GM19395 (cell line): ENCODE results near the gene TPSAB1.
"Not testable (repeated sequence)": the region's sequence is repeated elsewhere in the genome, so short reads cannot be mapped to it uniquely, and the experiment has no call there.

ENCODE experiments used
- ATAC-seq: cut with Tn5 transposase; IDR thresholded peaks from one replicate; pipeline ENCODE4 v1.9.1; 2021; ENCODE audit warnings: mild to moderate bottlenecking, moderate library complexity; ENCODE audit not compliant: unreplicated experiment

TPSAB1 gene

GRCh38 chr16:1244881-1245280 lies 4.4 kb downstream of the TPSAB1 start:
- ATAC-seq = no peak

- ATAC-seq = no peak
Observed at GRCh38 chr16:1245452-1246020, 5.0 kb downstream of the TPSAB1 start.

GRCh38 chr16:1247903-1248537 lies 7.5 kb downstream of the TPSAB1 start:
- not testable (repeated sequence) for ATAC-seq

GRCh38 chr16:1249031-1249755 lies 8.7 kb downstream of the TPSAB1 start:
- ATAC-seq = not testable (repeated sequence)

GRCh38 chr16:1253701-1254364 lies 13.3 kb downstream of the TPSAB1 start:
- not testable (repeated sequence) for ATAC-seq

GRCh38 chr16:1254821-1255220 lies 14.3 kb downstream of the TPSAB1 start:
- ATAC-seq = not testable (repeated sequence)

- ATAC-seq = not testable (repeated sequence)
Observed at GRCh38 chr16:1255276-1256122, 15.0 kb downstream of the TPSAB1 start, which contains the start of gene TPSD1. TPSD1 (plus strand) TSS chr16:1256069; CDS start chr16:1256281, 212 bp downstream.

GRCh38 chr16:1256296-1256873 lies 15.9 kb downstream of the TPSAB1 start:
- ATAC-seq = not testable (repeated sequence)

- ATAC-seq = no peak
Observed at GRCh38 chr16:1256874-1257322, 16.4 kb downstream of the TPSAB1 start.

- no peak for ATAC-seq
Observed at GRCh38 chr16:1257561-1258224, 17.2 kb downstream of the TPSAB1 start.

- ATAC-seq = no peak
Observed at GRCh38 chr16:1258225-1258600, 17.7 kb downstream of the TPSAB1 start.

GRCh38 chr16:1258906-1259759 lies 18.6 kb downstream of the TPSAB1 start:
- no peak for ATAC-seq

GRCh38 chr16:1259760-1260068 lies 19.2 kb downstream of the TPSAB1 start:
- no peak for ATAC-seq

- no peak for ATAC-seq
Observed at GRCh38 chr16:1260101-1260680, 19.7 kb downstream of the TPSAB1 start.

GRCh38 chr16:1261131-1261892 lies 20.8 kb downstream of the TPSAB1 start:
- no peak for ATAC-seq

GRCh38 chr16:1262210-1262845 lies 21.8 kb downstream of the TPSAB1 start:
- no peak for ATAC-seq

- ATAC-seq = no peak
Observed at GRCh38 chr16:1262846-1263221, 22.3 kb downstream of the TPSAB1 start.
